SU-DHL-6 (cell line): Measurements from ENCODE around the gene OSBP2.

Experiments
- H2AFZ ChIP-seq: fragments of 200-600 bp; sonication (generic); 2 replicates; pipeline ENCODE4 v1.6.1; 2014; ENCODE audit warnings: low read depth, mild to moderate bottlenecking, moderate library complexity, mixed read lengths, antibody characterized with exemption, low read length; ENCODE audit not compliant: severe bottlenecking
- H3F3A ChIP-seq: fragments of 200-600 bp; shearing (Covaris generic); 2 replicates; pipeline ENCODE4 v1.6.0; 2016; ENCODE audit warnings: antibody characterized with exemption, mild to moderate bottlenecking; ENCODE audit not compliant: insufficient read depth
- H3K27ac ChIP-seq: fragments of 200-600 bp; sonication (generic); 2 replicates; pipeline ENCODE4 v1.5.1; 2016; ENCODE audit warnings: low read depth, mild to moderate bottlenecking, low read length, moderate library complexity, mixed read lengths
- H3K27me3 ChIP-seq: fragments of 200-600 bp; sonication (generic), shearing (Covaris generic); 2 replicates; pipeline ENCODE4 v1.6.0; 2014; ENCODE audit warnings: mild to moderate bottlenecking, low read length
- H3K36me3 ChIP-seq: fragments of 200-600 bp; sonication (generic); 2 replicates; pipeline ENCODE4 v1.6.1; 2014; ENCODE audit warnings: mild to moderate bottlenecking, low read length, mixed read lengths
- H3K4me2 ChIP-seq: fragments of 300-600, 200-600 bp; shearing (Covaris generic), sonication (generic); 2 replicates; pipeline ENCODE4 v1.6.0; 2014; ENCODE audit warnings: low read length, low read depth, mild to moderate bottlenecking; ENCODE audit not compliant: poor library complexity, severe bottlenecking
- H3K4me3 ChIP-seq: fragments of 200-600 bp; sonication (generic); 2 replicates; pipeline ENCODE4 v1.5.1; 2014; ENCODE audit warnings: antibody characterized with exemption, low read length, mild to moderate bottlenecking, mixed read lengths; ENCODE audit not compliant: insufficient read depth, poor library complexity, severe bottlenecking
- H3K79me2 ChIP-seq: fragments of 200-600 bp; sonication (generic); 2 replicates; pipeline ENCODE4 v1.6.1; 2014; ENCODE audit warnings: mild to moderate bottlenecking, low read length, moderate library complexity; ENCODE audit not compliant: insufficient read depth
- H3K9ac ChIP-seq: fragments of 200-600 bp; sonication (generic); 2 replicates; pipeline ENCODE4 v1.7.0; 2014; ENCODE audit warnings: mild to moderate bottlenecking, low read length
- H3K9me2 ChIP-seq: fragments of 200-600 bp; sonication (generic); replicated peaks from 2 replicates; pipeline ENCODE4 v1.6.1; 2014; ENCODE audit warnings: low read length; ENCODE audit not compliant: insufficient read depth
- H3K9me3 ChIP-seq: fragments of 200-600 bp; sonication (generic); 2 replicates; pipeline ENCODE4 v1.6.1; 2014; ENCODE audit warnings: low read length, mixed read lengths; ENCODE audit not compliant: insufficient read depth
- H4K20me1 ChIP-seq: fragments of 200-600 bp; sonication (generic); 2 replicates; pipeline ENCODE4 v1.6.1; 2014; ENCODE audit warnings: low read depth, mild to moderate bottlenecking, antibody characterized with exemption, low read length, moderate library complexity, mixed read lengths
- EZH2phosphoT487 ChIP-seq: fragments of 200-600 bp; sonication (generic), shearing (Covaris generic); conservative IDR thresholded peaks from 2 replicates; pipeline ENCODE4 v1.6.1; 2018; ENCODE audit warnings: mild to moderate bottlenecking, antibody characterized with exemption, low read length, moderate library complexity, mixed read lengths
- TF ChIP-seq, protein P1 (sequence below): fragments of 200-600 bp; sonication (generic); IDR thresholded peaks from one replicate; pipeline ENCODE4 v1.5.1; 2017; ENCODE audit warnings: antibody characterized with exemption, mild to moderate bottlenecking, low read length, moderate library complexity; ENCODE audit not compliant: insufficient read depth, poor library complexity, severe bottlenecking

OSBP2 gene

DNA sequence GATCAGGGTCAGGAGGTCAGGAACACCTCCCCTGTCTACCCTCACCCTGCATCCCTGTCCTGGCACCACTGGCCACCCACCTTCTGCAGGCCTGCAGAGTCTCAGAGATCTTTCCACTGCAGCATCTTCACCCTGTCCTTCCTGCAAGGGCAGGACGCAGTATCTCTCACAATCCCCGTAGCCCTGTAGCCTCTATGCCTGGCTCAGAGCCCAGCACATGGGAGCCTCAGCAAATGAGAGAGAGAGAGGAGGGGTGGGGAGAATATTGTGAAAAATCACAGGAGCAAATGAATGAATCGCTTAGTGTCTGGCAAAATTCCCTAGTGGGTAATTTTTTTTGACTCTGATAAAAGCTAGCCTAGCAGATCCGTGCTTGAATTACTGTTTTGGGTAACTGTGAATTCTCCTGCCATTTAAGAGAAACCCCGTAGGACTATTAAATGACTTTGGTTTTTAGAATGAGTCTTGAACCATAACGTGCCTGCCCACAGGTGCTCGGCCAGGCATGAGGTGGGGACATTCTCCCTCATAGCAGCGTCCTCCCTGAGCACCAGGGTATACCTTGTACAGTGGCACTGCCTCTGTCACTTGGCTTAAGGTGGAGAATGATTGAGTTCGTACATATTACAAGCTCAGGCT, 182.4 kb downstream of the OSBP2 start:
- H3K27ac ChIP-seq, result no peak overlapping the region

DNA sequence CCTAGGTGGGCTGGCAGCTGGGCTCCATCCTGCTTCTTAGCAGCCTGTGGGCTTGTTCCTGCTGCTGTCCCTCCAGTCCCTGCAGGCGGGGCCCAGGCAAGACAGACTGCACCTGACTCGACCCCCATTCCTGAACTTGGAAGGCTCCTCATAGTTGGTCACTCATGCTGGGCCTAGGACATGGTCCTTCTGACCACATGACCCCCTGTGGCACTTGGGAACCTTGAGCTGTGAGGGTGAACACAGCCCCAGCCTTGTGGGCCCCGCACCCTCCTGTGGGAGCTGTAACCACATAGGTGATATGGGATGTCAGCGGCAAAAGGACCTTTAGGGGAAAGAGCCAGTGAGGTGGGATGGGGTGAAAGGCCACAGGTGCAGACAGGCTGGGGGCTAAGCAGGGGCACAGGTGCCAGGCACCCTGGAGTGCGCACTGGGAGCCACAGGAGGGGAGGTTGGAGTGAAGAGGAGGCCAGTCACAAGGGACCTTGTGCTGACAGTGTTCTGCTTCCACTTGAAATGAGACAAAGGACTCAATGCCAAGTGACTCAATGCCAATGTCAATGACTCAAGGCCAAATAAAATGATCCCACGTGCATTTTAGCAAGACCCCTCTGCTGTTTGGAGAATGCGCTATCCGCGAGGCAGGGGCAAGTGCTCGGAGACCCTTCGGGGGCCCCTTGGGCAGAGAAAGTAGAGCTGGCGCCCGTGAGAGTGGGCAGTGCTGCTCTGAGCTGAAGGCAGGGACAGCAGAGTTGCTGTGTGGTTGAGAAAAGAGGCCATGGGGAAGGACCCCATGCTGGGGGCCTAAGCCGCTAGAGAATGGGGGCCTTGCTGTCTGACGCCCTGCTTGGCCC, 183.2 kb downstream of the OSBP2 start:
- H3K4me2 ChIP-seq, result no peak overlapping the region
- H3K27ac ChIP-seq, result no peak overlapping the region

More for the DNA sequence above, 182.4 kb downstream of the OSBP2 start:
- Histone ChIP-seq H3K9me3 (no peaks in the 10 kb centered on the region), H3K4me3 (no peak overlapping the region), H3F3A (no peaks in the 10 kb centered on the region), H3K79me2 (no peaks in the 10 kb centered on the region), H3K9ac (no peak overlapping the region), H3K36me3 (no peaks in the 10 kb centered on the region), H3K27me3 (no peaks in the 10 kb centered on the region), H3K9me2 (no peaks in the 10 kb centered on the region), H2AFZ (no peak overlapping the region), H3K4me2 (no peak overlapping the region), H4K20me1 (no peaks in the 10 kb centered on the region)
- no peak for TF ChIP-seq EZH2phosphoT487
- TF ChIP-seq, protein P1, sequence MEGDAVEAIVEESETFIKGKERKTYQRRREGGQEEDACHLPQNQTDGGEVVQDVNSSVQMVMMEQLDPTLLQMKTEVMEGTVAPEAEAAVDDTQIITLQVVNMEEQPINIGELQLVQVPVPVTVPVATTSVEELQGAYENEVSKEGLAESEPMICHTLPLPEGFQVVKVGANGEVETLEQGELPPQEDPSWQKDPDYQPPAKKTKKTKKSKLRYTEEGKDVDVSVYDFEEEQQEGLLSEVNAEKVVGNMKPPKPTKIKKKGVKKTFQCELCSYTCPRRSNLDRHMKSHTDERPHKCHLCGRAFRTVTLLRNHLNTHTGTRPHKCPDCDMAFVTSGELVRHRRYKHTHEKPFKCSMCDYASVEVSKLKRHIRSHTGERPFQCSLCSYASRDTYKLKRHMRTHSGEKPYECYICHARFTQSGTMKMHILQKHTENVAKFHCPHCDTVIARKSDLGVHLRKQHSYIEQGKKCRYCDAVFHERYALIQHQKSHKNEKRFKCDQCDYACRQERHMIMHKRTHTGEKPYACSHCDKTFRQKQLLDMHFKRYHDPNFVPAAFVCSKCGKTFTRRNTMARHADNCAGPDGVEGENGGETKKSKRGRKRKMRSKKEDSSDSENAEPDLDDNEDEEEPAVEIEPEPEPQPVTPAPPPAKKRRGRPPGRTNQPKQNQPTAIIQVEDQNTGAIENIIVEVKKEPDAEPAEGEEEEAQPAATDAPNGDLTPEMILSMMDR, result no peak

DNA sequence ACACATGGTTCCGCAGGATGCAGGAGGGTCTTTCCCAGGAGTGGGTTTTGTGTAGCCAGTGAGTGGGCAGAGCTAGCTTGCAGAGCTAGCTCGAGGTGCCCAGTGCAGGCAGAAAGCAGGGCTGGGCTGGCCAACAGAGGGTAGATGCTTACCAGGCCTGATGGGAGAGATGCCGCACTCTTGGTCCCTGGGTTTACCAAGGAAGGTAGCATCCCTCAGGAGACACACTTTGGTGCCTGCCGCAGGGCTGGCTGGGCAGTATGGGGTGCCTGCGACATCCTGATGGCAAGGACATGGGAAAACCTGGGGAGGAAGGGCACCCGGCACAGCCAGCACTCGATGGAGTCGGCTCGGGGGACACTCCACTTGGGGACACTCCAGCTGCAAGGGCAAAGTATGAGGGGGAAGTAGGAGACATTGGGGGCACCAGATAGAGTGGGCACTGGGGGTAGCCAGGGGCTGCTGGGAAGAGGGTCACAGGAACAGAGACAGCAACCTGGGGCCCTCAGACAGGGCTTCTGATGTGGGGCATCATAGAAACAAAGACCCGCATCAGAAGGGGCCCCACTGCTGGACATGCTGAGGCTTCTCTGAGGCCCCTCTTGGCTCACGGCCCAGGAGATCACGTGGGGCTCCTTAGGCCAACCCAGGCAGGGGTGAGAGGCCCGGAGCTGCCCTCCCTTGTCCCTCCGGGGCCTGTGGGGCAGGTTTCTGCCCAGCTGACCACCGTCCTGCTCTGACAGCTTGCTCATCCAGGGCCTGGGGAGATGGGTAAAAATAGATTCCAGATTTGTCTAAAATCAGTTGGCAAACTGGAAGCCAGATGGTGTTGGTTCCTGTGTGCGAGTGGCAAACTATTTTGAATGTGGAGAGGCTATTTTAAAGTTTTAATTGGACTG, 184.1 kb downstream of the OSBP2 start:
- TF ChIP-seq EZH2phosphoT487, result no peak
- TF ChIP-seq, protein P1, result no peak
- no peaks in the 10 kb centered on the region for H3F3A ChIP-seq
- H3K79me2 ChIP-seq, result no peaks in the 10 kb centered on the region
- no peaks in the 10 kb centered on the region for H3K36me3 ChIP-seq
- no peak overlapping the region for H3K4me3 ChIP-seq
- H4K20me1 ChIP-seq, result no peaks in the 10 kb centered on the region
- H3K4me2 ChIP-seq, result no peak overlapping the region
- H3K9ac ChIP-seq, result no peak overlapping the region
- no peak overlapping the region for H2AFZ ChIP-seq
- H3K27ac ChIP-seq, result no peak overlapping the region
- no peaks in the 10 kb centered on the region for H3K27me3 ChIP-seq
- H3K9me2 ChIP-seq, result no peaks in the 10 kb centered on the region
- no peaks in the 10 kb centered on the region for H3K9me3 ChIP-seq

More for the DNA sequence above, 183.2 kb downstream of the OSBP2 start:
- Histone ChIP-seq H3K9me2 (no peaks in the 10 kb centered on the region), H3K79me2 (no peaks in the 10 kb centered on the region), H2AFZ (no peak overlapping the region), H3K9me3 (no peaks in the 10 kb centered on the region), H3K27me3 (no peaks in the 10 kb centered on the region), H3K36me3 (no peaks in the 10 kb centered on the region), H3F3A (no peaks in the 10 kb centered on the region), H4K20me1 (no peaks in the 10 kb centered on the region), H3K4me3 (no peak overlapping the region), H3K9ac (no peak overlapping the region)
- TF ChIP-seq, protein P1, result no peak
- no peak for TF ChIP-seq EZH2phosphoT487
